DND-41 (cell line): ENCODE results near the gene CATSPER4.

Experiments
- CTCF ChIP-seq: IDR thresholded peaks from 2 replicates; pipeline ENCODE4 v1.5.1; 2012; ENCODE audit warnings: borderline replicate concordance, low read length, moderate library complexity, mild to moderate bottlenecking; ENCODE audit not compliant: poor library complexity, severe bottlenecking; ENCODE audit errors: extremely low read depth
- EZH2 ChIP-seq: IDR thresholded peaks from 3 replicates; pipeline ENCODE4 v1.6.1; 2012; ENCODE audit warnings: borderline replicate concordance, low read depth, mild to moderate bottlenecking, moderate library complexity, low read length, inconsistent platforms; ENCODE audit not compliant: severe bottlenecking

GRCh38 chr1:26191739-26192138 is 1.3 kb downstream of the CATSPER4 start:
- TF ChIP-seq CTCF (no peak), EZH2 (no peak)
